B cell (primary cell): ENCODE results near the gene TRIP13. TPM values are rescaled to one million over a fixed set of nuclear protein-coding genes. Genes with fewer than 3 reads are reported as not detected.

ENCODE experiments used
- ATAC-seq: fragments of 200-7000 bp; cut with Tn5 transposase; one replicate; pipeline ENCODE4 v1.10.0; 2021; ENCODE audit warnings: low read depth, mild to moderate bottlenecking, moderate number of reproducible peaks, moderate library complexity
- CTCF ChIA-PET: fragments of 350-600 bp; sonication (Branson Sonifier 250); formaldehyde crosslinking; loops from one replicate; lab custom pipeline; 2021; ENCODE audit warnings: antibody characterized with exemption, inconsistent platforms; lab: Charles Lee
- POLR2A ChIA-PET: fragments of 350-600 bp; sonication (Branson Sonifier 250); formaldehyde crosslinking; loops from one replicate; lab custom pipeline; 2021; ENCODE audit warnings: antibody characterized with exemption; lab: Charles Lee
- DNase-seq: peaks from one replicate; pipeline ENCODE4 v3.0.0; 2013
- H2AFZ ChIP-seq: 2 replicates; pipeline ENCODE4 v1.6.1; 2012; ENCODE audit warnings: mild to moderate bottlenecking, low read depth, low read length; ENCODE audit not compliant: insufficient read depth, poor library complexity, severe bottlenecking
- H3K27ac ChIP-seq, 2 donors: 1 replicate in 1 of 2; 2 replicates in 1 of 2; pipeline ENCODE4 v1.5.1; 2012 to 2013; ENCODE audit warnings: low read length in 2 of 2, mild to moderate bottlenecking in 2 of 2, moderate library complexity in 1 of 2
- H3K27me3 ChIP-seq, 4 experiments: fragments of 200-600 bp in 1 of 4; sonication (generic) in 1 of 4; replicated peaks in 1 of 4; 1 replicate in 2 of 4; 2 replicates in 2 of 4; pipeline versions ENCODE4 v1.6.1 to v1.7.0; 2013 to 2016; ENCODE audit warnings: low read length in 3 of 4, mild to moderate bottlenecking in 2 of 4, mixed read lengths in 1 of 4, moderate library complexity in 1 of 4; ENCODE audit not compliant: insufficient read depth in 4 of 4, control insufficient read depth in 3 of 4; ENCODE audit errors: control extremely low read depth in 1 of 4
- H3K36me3 ChIP-seq, 2 experiments: replicated peaks in 1 of 2; 1 replicate in 1 of 2; 2 replicates in 1 of 2; pipeline versions ENCODE4 v1.6.1 to v1.7.1; 2013; ENCODE audit warnings: low read length in 1 of 2; ENCODE audit not compliant: insufficient read depth in 2 of 2, control insufficient read depth in 1 of 2; ENCODE audit errors: control extremely low read depth in 1 of 2, extremely low read depth in 1 of 2
- H3K4me1 ChIP-seq, 2 donors: fragments of 200-600 bp in 1 of 2; sonication (generic) in 1 of 2; 1 replicate in 1 of 2; 2 replicates in 1 of 2; pipeline versions ENCODE4 v1.5.1 to v1.6.1; 2013 to 2017; ENCODE audit warnings: low read length in 2 of 2; ENCODE audit not compliant: control insufficient read depth in 2 of 2, insufficient read depth in 2 of 2
- H3K4me2 ChIP-seq: replicated peaks from 2 replicates; pipeline ENCODE3; 2012; ENCODE audit warnings: mild to moderate bottlenecking, low read depth, low read length; ENCODE audit not compliant: poor library complexity, severe bottlenecking
- H3K4me3 ChIP-seq, 5 experiments: fragments of 200-600 bp in 1 of 5; sonication (generic) in 1 of 5; 1 replicate in 3 of 5; 2 replicates in 2 of 5; pipeline versions ENCODE4 v1.5.1 to v1.7.0; 2011 to 2016; ENCODE audit warnings: low read length in 4 of 5, mild to moderate bottlenecking in 4 of 5, low read depth in 2 of 5, control low read depth in 1 of 5, moderate library complexity in 1 of 5; ENCODE audit not compliant: insufficient read depth in 1 of 5; ENCODE audit errors: control extremely low read depth in 1 of 5, extremely low read depth in 1 of 5
- H3K79me2 ChIP-seq: fragments of 200-600 bp; sonication (generic); one replicate; pipeline ENCODE4 v1.6.0; 2016; ENCODE audit warnings: low read length; ENCODE audit not compliant: control insufficient read depth, insufficient read depth
- H3K9ac ChIP-seq: fragments of 200-600 bp; sonication (generic); 2 replicates; pipeline ENCODE4 v1.6.1; 2017; ENCODE audit warnings: mild to moderate bottlenecking, low read length, moderate library complexity
- H3K9me3 ChIP-seq, 3 donors: one replicate each; pipeline versions ENCODE4 v1.6.1 to v1.7.1; 2013; ENCODE audit warnings: low read length in 2 of 3; ENCODE audit not compliant: control insufficient read depth in 2 of 3, insufficient read depth in 1 of 3; ENCODE audit errors: control extremely low read depth in 1 of 3
- H4K20me1 ChIP-seq: 2 replicates; pipeline ENCODE4 v1.6.0; 2012; ENCODE audit warnings: mild to moderate bottlenecking, low read length; ENCODE audit not compliant: insufficient read depth, control insufficient read depth, poor library complexity, severe bottlenecking
- H3K27ac Mint-ChIP-seq: one replicate; pipeline ENCODE4 v1.8.0; 2021; ENCODE audit warnings: mixed read lengths
- H3K27me3 Mint-ChIP-seq: one replicate; pipeline ENCODE4 v1.8.0; 2021; ENCODE audit warnings: mixed read lengths
- H3K4me1 Mint-ChIP-seq: one replicate; pipeline ENCODE4 v1.8.0; 2021; ENCODE audit warnings: mixed read lengths
- H3K4me3 Mint-ChIP-seq: one replicate; pipeline ENCODE4 v1.8.0; 2021; ENCODE audit warnings: mixed read lengths
- H3K9me3 Mint-ChIP-seq: one replicate; pipeline ENCODE4 v1.8.0; 2022; ENCODE audit warnings: mixed read lengths; ENCODE audit not compliant: insufficient read depth
- CTCF ChIP-seq: fragments of 200-600 bp; IDR thresholded peaks from one replicate; pipeline ENCODE4 v1.8.0; 2022; ENCODE audit warnings: antibody characterized with exemption, mild to moderate bottlenecking
- EZH2 ChIP-seq: IDR thresholded peaks from 2 replicates; pipeline ENCODE4 v1.6.1; 2012; ENCODE audit warnings: borderline replicate concordance, low read depth, mild to moderate bottlenecking, moderate library complexity, low read length; ENCODE audit not compliant: insufficient read depth, poor library complexity, severe bottlenecking
- WGBS: methylation state at CpG from one replicate; pipeline ENCODE4 v1.1.5; 2013; ENCODE audit warnings: missing lambda C conversion rate; ENCODE audit not compliant: insufficient coverage; 5-methylcytosine and 5-hydroxymethylcytosine counted together
- intact Hi-C: fragments of 100-400 bp; cut with micrococcal nuclease; formaldehyde crosslinking; loops from one replicate; pipeline ENCODE4 v1.10.0; 2022
- polyA plus RNA-seq: library from polyadenylated mRNA; depleted of rRNA; stranded (reverse); fragments of >200 nt; gene quantifications from 2 replicates; pipeline ENCODE4 v1.2.3, GENCODE V29; 2012
- total RNA-seq, 2 donors: library from RNA; stranded (reverse); fragments of 120-200 nt in 1 of 2; gene quantifications; 1 replicate in 1 of 2; 2 replicates in 1 of 2; pipeline versions ENCODE4 v1.2.3 to v1.2.4, GENCODE V29; 2013 to 2022

TRIP13 gene
- total and polyA plus RNA-seq, 2 donors (not counting 1 experiment from before 2014, with no cell fraction given) = 0.63 to 1.1 TPM

- H3K4me1 ChIP-seq = no peaks in the 10 kb centered on the region
- TF ChIP-seq EZH2 = no peak
- no peak for TF ChIP-seq CTCF
- H3K27me3 Mint-ChIP-seq = no peaks in the 10 kb centered on the region
- H3K9me3 ChIP-seq = peaks cover 0 to 9% (median 0%) of the 10 kb centered on the region in 3 donors
- H2AFZ ChIP-seq = no peak overlapping the region
- CTCF ChIA-PET = no interaction called here
- peaks cover 46% of the 10 kb centered on the region for H4K20me1 ChIP-seq
- peaks cover 31% of the 10 kb centered on the region for H3K79me2 ChIP-seq
- H3K4me2 ChIP-seq = no peak overlapping the region
- no peak overlapping the region for H3K27ac ChIP-seq
- no peaks in the 10 kb centered on the region for H3K27me3 ChIP-seq
- H3K9me3 Mint-ChIP-seq = no peaks in the 10 kb centered on the region
- peaks cover 5 to 71% of the 10 kb centered on the region in 2 experiments for H3K36me3 ChIP-seq
- H3K4me3 ChIP-seq = no peak overlapping the region
- no peak for DNase-seq
- WGBS = 98% methylated on average over 35 of the region's 35 CpGs
- H3K9ac ChIP-seq = no peak overlapping the region
- no peak for ATAC-seq
- H3K27ac Mint-ChIP-seq = no peak overlapping the region
- H3K4me1 Mint-ChIP-seq = peaks cover 5% of the 10 kb centered on the region
- no peak overlapping the region for H3K4me3 Mint-ChIP-seq
- POLR2A ChIA-PET = no interaction called here
- intact Hi-C loops = no loop called here
Measured at GRCh38 chr5:880816-881550, 11.7 kb upstream of the TRIP13 start.

- peaks cover 5% of the 10 kb centered on the region for H3K4me1 Mint-ChIP-seq
- no peak overlapping the region for H3K9ac ChIP-seq
Measured at GRCh38 chr5:881551-881935, 11.1 kb upstream of the TRIP13 start.

More at GRCh38 chr5:881551-881935, 11.1 kb upstream of the TRIP13 start:
- Histone ChIP-seq H4K20me1 (peaks cover 46% of the 10 kb centered on the region), H3K36me3 (peaks cover 5 to 71% of the 10 kb centered on the region in 2 experiments), H3K27ac (no peak overlapping the region), H3K4me1 (no peaks in the 10 kb centered on the region), H3K4me2 (no peak overlapping the region), H3K79me2 (peaks cover 31% of the 10 kb centered on the region), H3K27me3 (no peaks in the 10 kb centered on the region), H3K4me3 (no peak overlapping the region), H2AFZ (no peak overlapping the region), H3K9me3 (peaks cover 0 to 9% (median 0%) of the 10 kb centered on the region in 3 donors)
- ATAC-seq = no peak
- CTCF ChIA-PET = no interaction called here
- POLR2A ChIA-PET = no interaction called here
- no peaks in the 10 kb centered on the region for H3K27me3 Mint-ChIP-seq
- H3K27ac Mint-ChIP-seq = no peak overlapping the region
- DNase-seq = no peak
- 99% methylated on average over 12 of the region's 12 CpGs for WGBS
- H3K4me3 Mint-ChIP-seq = no peak overlapping the region
- intact Hi-C loops = no loop called here
- H3K9me3 Mint-ChIP-seq = no peaks in the 10 kb centered on the region
- TF ChIP-seq EZH2 = no peak
- TF ChIP-seq CTCF = no peak
